Measurements from ENCODE around the gene CAMK1D. TPM values are rescaled to one million over a fixed set of nuclear protein-coding genes. Genes with fewer than 3 reads are reported as not detected.

The CAMK1D gene
- total RNA-seq, 1 experiment from 2014 or later, result 10.2 TPM

- Mint-ChIP-seq H3K4me1 (peaks cover 3% of the 10 kb centered on the region; the same call in 1 of the 2 replicates), H3K27ac (no peak overlapping the region), H3K27me3 (ENCODE audit: low read depth) (no peaks in the 10 kb centered on the region; the same call in 1 of the 2 replicates), H3K36me3 (no peaks in the 10 kb centered on the region), H3K4me3 (no peak overlapping the region), H3K9me3 (peaks cover 27% of the 10 kb centered on the region)
- ATAC-seq (no peak), DNase-seq (ENCODE audit: low spot score) (no peak)
- TF ChIP-seq MYBL2 (CRISPR knock-in tag; IDR thresholded peaks at IDR 0.05) (no peak), ZNF281 (CRISPR knock-in tag; IDR thresholded peaks at IDR 0.05) (no peak), AFF4 (CRISPR knock-in tag; IDR thresholded peaks at IDR 0.05; ENCODE audit: borderline replicate concordance) (no peak), PRRX2 (CRISPR knock-in tag; IDR thresholded peaks at IDR 0.05) (no peak), NFE2L1 (CRISPR knock-in tag; IDR thresholded peaks at IDR 0.05) (no peak), USF1 (CRISPR knock-in tag; IDR thresholded peaks at IDR 0.05) (no peak), PREB (CRISPR knock-in tag; IDR thresholded peaks at IDR 0.05; ENCODE audit: borderline replicate concordance) (no peak), GTF2I (CRISPR knock-in tag; conservative IDR thresholded peaks at IDR 0.05) (no peak), USF2 (CRISPR knock-in tag; IDR thresholded peaks at IDR 0.05) (no peak), NR3C1 (CRISPR knock-in tag; conservative IDR thresholded peaks at IDR 0.05; ENCODE audit: low read depth) (no peak), SMAD3 (CRISPR knock-in tag; IDR thresholded peaks at IDR 0.05; ENCODE audit: borderline replicate concordance) (no peak), IRF1 (CRISPR knock-in tag; IDR thresholded peaks at IDR 0.05) (no peak), JAZF1 (CRISPR knock-in tag; IDR thresholded peaks at IDR 0.05) (no peak)
- ChIA-PET CTCF (no interaction called here), POLR2A (no interaction called here)
Measured at GRCh38 chr10:12880423-12880822, 531.1 kb downstream of the CAMK1D start.

- ChIA-PET CTCF (interaction anchor here (1.0 kb wide), 1 partner anchor 117 kb away, joined by 3 read pairs; the partner anchor contains the start of gene CCDC3), POLR2A (no interaction called here)
- H3K4me1 Mint-ChIP-seq, result no peaks in the 10 kb centered on the region
- H3K27me3 Mint-ChIP-seq (ENCODE audit: low read depth), result no peaks in the 10 kb centered on the region; the same call in 1 of the 2 replicates
- no peak overlapping the region for H3K27ac Mint-ChIP-seq
- no peak overlapping the region for H3K4me3 Mint-ChIP-seq
- ATAC-seq (no peak), DNase-seq (ENCODE audit: low spot score) (no peak)
- H3K9me3 Mint-ChIP-seq, result peaks cover 13% of the 10 kb centered on the region
- no peaks in the 10 kb centered on the region for H3K36me3 Mint-ChIP-seq
- TF ChIP-seq ZNF138 (CRISPR knock-in tag; conservative IDR thresholded peaks at IDR 0.05) (no peak), ZNF396 (CRISPR knock-in tag; IDR thresholded peaks at IDR 0.05; ENCODE audit: borderline replicate concordance) (no peak), EMX1 (CRISPR knock-in tag; IDR thresholded peaks at IDR 0.05) (no peak), AR (CRISPR knock-in tag; IDR thresholded peaks at IDR 0.05) (no peak), E2F4 (CRISPR knock-in tag; IDR thresholded peaks at IDR 0.05; ENCODE audit: borderline replicate concordance, low read depth) (no peak), TP53 (CRISPR knock-in tag; IDR thresholded peaks at IDR 0.05) (no peak), MLX (CRISPR knock-in tag; IDR thresholded peaks at IDR 0.05) (no peak)
Measured at GRCh38 chr10:12884851-12885250, 535.5 kb downstream of the CAMK1D start.

Measured in WTC11 (cell line).